PC-9 (cell line): ENCODE data around the gene GABRB3.

ENCODE experiments used
- CTCF ChIP-seq: fragments of 200-600 bp; sonication (generic); conservative IDR thresholded peaks from 2 replicates; pipeline ENCODE4 v1.6.1; 2017; ENCODE audit warnings: mixed run types, antibody characterized with exemption, mild to moderate bottlenecking, moderate library complexity
- EZH2 ChIP-seq: fragments of 200-600 bp; sonication (generic); IDR thresholded peaks from 2 replicates; pipeline ENCODE4 v1.8.0; 2017; ENCODE audit warnings: antibody characterized with exemption, low read depth

GRCh38 chr15:26759986-26760385 lies 12.9 kb downstream of the GABRB3 start:
- TF ChIP-seq CTCF (no peak), EZH2 (no peak)
